ENCODE results near the gene SEL1L2.
A peak's percentile ranks its signal among the peaks of the same experiment; 100 is the strongest.

SEL1L2 gene

GRCh38 chr20:14005996-14006395, 15.6 kb upstream of the SEL1L2 start (continued):
- no peak for TF ChIP-seq ZNF571 (tag by site-specific recombination; IDR thresholded peaks at IDR 0.05)

GRCh38 chr20:14000917-14001316, 10.5 kb upstream of the SEL1L2 start:
- CTCF ChIA-PET, result no interaction called here

GRCh38 chr20:13996265-13996664, 5.9 kb upstream of the SEL1L2 start:
- Histone ChIP-seq H3K27ac (ENCODE audit: extremely low read depth, low read depth, low read length) (no peak overlapping the region), H3K4me3 (ENCODE audit: low read depth, low read length) (peak overlapping the region; percentile 82), H3K9me3 (ENCODE audit: control insufficient read depth, insufficient read depth, low read depth, low read length) (no peaks in the 10 kb centered on the region), H3K36me3 (ENCODE audit: control insufficient read depth in 2 of 2, insufficient read depth in 1 of 2, low read length in 2 of 2) (no peaks in the 10 kb centered on the region), H3K4me1 (ENCODE audit: control insufficient read depth, insufficient read depth, low read length) (no peaks in the 10 kb centered on the region)
- POLR2A ChIA-PET, result interaction anchor here (0.6 to 1.6 kb wide), 3 partner anchors 15 to 1304 kb away, joined by 3 to 6 read pairs (median 3); partner anchors contain the start of genes ESF1 and NDUFAF5
- CTCF ChIA-PET, result interaction anchor here (1.0 kb wide), 1 partner anchor 25 kb away, joined by 3 read pairs; no protein-coding TSS in a partner anchor
- TF ChIP-seq ZBTB20 (tag by site-specific recombination; IDR thresholded peaks at IDR 0.05) (peak; percentile 28; the same call in 1 of the 2 replicates), GLI4 (tag by site-specific recombination; IDR thresholded peaks at IDR 0.05) (no peak), ZBTB8A (tag by site-specific recombination; IDR thresholded peaks at IDR 0.05) (peak; percentile 56), ZNF521 (tag by site-specific recombination; IDR thresholded peaks at IDR 0.05) (no peak), ZBTB48 (tag by site-specific recombination; IDR thresholded peaks at IDR 0.05) (no peak), ZBTB10 (tag by site-specific recombination; IDR thresholded peaks at IDR 0.05) (no peak), ZNF571 (tag by site-specific recombination; IDR thresholded peaks at IDR 0.05) (no peak)

More at GRCh38 chr20:14000917-14001316, 10.5 kb upstream of the SEL1L2 start:
- Histone ChIP-seq H3K9me3 (ENCODE audit: control insufficient read depth, insufficient read depth, low read depth, low read length) (no peaks in the 10 kb centered on the region), H3K4me3 (ENCODE audit: low read depth, low read length) (no peak overlapping the region), H3K27ac (ENCODE audit: extremely low read depth, low read depth, low read length) (no peak overlapping the region), H3K4me1 (ENCODE audit: control insufficient read depth, insufficient read depth, low read length) (no peaks in the 10 kb centered on the region), H3K36me3 (ENCODE audit: control insufficient read depth in 2 of 2, insufficient read depth in 1 of 2, low read length in 2 of 2) (no peaks in the 10 kb centered on the region)
- TF ChIP-seq ZNF639 (tag by site-specific recombination; IDR thresholded peaks at IDR 0.05), result no peak
- no peak for TF ChIP-seq AEBP2 (tag by site-specific recombination; IDR thresholded peaks at IDR 0.05; ENCODE audit: borderline replicate concordance)
- no peak for TF ChIP-seq ZNF16 (tag by site-specific recombination; IDR thresholded peaks at IDR 0.05; ENCODE audit: low read depth)
- TF ChIP-seq ZNF571 (tag by site-specific recombination; IDR thresholded peaks at IDR 0.05), result no peak
- TF ChIP-seq ZNF426 (tag by site-specific recombination; IDR thresholded peaks at IDR 0.05), result no peak
- no peak for TF ChIP-seq ZNF623 (tag by site-specific recombination; IDR thresholded peaks at IDR 0.05)
- no peak for TF ChIP-seq ZNF521 (tag by site-specific recombination; IDR thresholded peaks at IDR 0.05)
- no peak for TF ChIP-seq ZSCAN4 (tag by site-specific recombination; IDR thresholded peaks at IDR 0.05)
- no peak for TF ChIP-seq GLI2 (tag by site-specific recombination; IDR thresholded peaks at IDR 0.05; ENCODE audit: borderline replicate concordance, low read depth)
- no peak for TF ChIP-seq ZSCAN30 (tag by site-specific recombination; IDR thresholded peaks at IDR 0.05)
- no peak for TF ChIP-seq ZBTB7A (tag by site-specific recombination; IDR thresholded peaks at IDR 0.05; ENCODE audit: low read depth)
- TF ChIP-seq ZNF596 (tag by site-specific recombination; IDR thresholded peaks at IDR 0.05), result no peak
- no peak for TF ChIP-seq ZNF544 (tag by site-specific recombination; IDR thresholded peaks at IDR 0.05)
- TF ChIP-seq ZSCAN18 (tag by site-specific recombination; IDR thresholded peaks at IDR 0.05), result no peak
- TF ChIP-seq ZNF19 (tag by site-specific recombination; IDR thresholded peaks at IDR 0.05; ENCODE audit: low read depth), result no peak
- TF ChIP-seq TCF7L2 (IDR thresholded peaks at IDR 0.05; ENCODE audit: borderline replicate concordance, low read depth, low read length), result no peak
- no peak for TF ChIP-seq KLF9 (tag by site-specific recombination; IDR thresholded peaks at IDR 0.05; ENCODE audit: low read depth)
- no peak for TF ChIP-seq KLF10 (tag by site-specific recombination; IDR thresholded peaks at IDR 0.05)
- POLR2A ChIA-PET, result no interaction called here
